HepG2 (cell line): ENCODE data around the gene ASPRV1. TPM values are rescaled to one million over a fixed set of nuclear protein-coding genes. Genes with fewer than 3 reads are reported as not detected.

Experiments used
- AKAP8 ChIP-seq: sonication (generic); formaldehyde crosslinking; IDR thresholded peaks from 2 replicates; pipeline ENCODE4 v1.5.1; 2020; ENCODE audit warnings: mild to moderate bottlenecking, missing genetic modification reagents
- CEBPB ChIP-seq: IDR thresholded peaks from 2 replicates; pipeline ENCODE4 v1.6.1; 2011; ENCODE audit warnings: low read depth, low read length, improper control_type of control experiment, borderline replicate concordance
- HNRNPK ChIP-seq: fragments of 200-400 bp; formaldehyde crosslinking; IDR thresholded peaks from 2 replicates; pipeline ENCODE4 v1.6.1; 2018; ENCODE audit warnings: low read length, low read depth, moderate library complexity, mild to moderate bottlenecking; ENCODE audit not compliant: poor library complexity, severe bottlenecking
- JUND ChIP-seq: sonication (generic); formaldehyde crosslinking; IDR thresholded peaks from 2 replicates; pipeline ENCODE4 v1.8.0; 2022; ENCODE audit warnings: mild to moderate bottlenecking, missing genetic modification reagents
- KLF13 ChIP-seq: sonication (generic); formaldehyde crosslinking; IDR thresholded peaks from 2 replicates; pipeline ENCODE4 v1.4.0; 2020; ENCODE audit warnings: mild to moderate bottlenecking, missing genetic modification reagents
- KLF6 ChIP-seq: IDR thresholded peaks from 2 replicates; pipeline ENCODE4 v1.8.0; 2016; ENCODE audit warnings: missing biosample characterization, missing genetic modification reagents
- YY1 ChIP-seq: IDR thresholded peaks from 2 replicates; pipeline ENCODE4 v1.6.1; 2011; ENCODE audit warnings: low read length, low read depth, moderate library complexity, mild to moderate bottlenecking; ENCODE audit not compliant: insufficient read depth, insufficient replicate concordance
- ZFP62 ChIP-seq: sonication (generic); formaldehyde crosslinking; IDR thresholded peaks from 2 replicates; pipeline ENCODE4 v1.4.0; 2020; ENCODE audit warnings: missing genetic modification reagents
- ZNF3 ChIP-seq: IDR thresholded peaks from 2 replicates; pipeline ENCODE4 v1.7.0; 2017; ENCODE audit warnings: inconsistent platforms
- ZNF546 ChIP-seq: sonication (generic); formaldehyde crosslinking; conservative IDR thresholded peaks from 2 replicates; pipeline ENCODE4 v1.8.1; 2023; ENCODE audit warnings: mild to moderate bottlenecking, missing genetic modification reagents
- ZNF660 ChIP-seq: sonication (generic); formaldehyde crosslinking; IDR thresholded peaks from 2 replicates; pipeline ENCODE4 v1.5.1; 2020; ENCODE audit warnings: mild to moderate bottlenecking, low read depth, missing genetic modification reagents, borderline replicate concordance
- ZNF7 ChIP-seq: IDR thresholded peaks from 2 replicates; pipeline ENCODE4 v1.6.1; 2016; ENCODE audit warnings: missing biosample characterization, missing genetic modification reagents
- ZNF792 ChIP-seq: IDR thresholded peaks from 2 replicates; pipeline ENCODE4 v1.6.1; 2016
- polyA plus RNA-seq, 8 experiments: library from polyadenylated mRNA; depleted of rRNA in 3 of 8; stranded (reverse) in 7 of 8; unstranded in 1 of 8; fragments of >200 nt; fragmentation: Illumina TruSeq in 4 of 8; extraction: Trizol in 4 of 8; gene quantifications; 2 replicates each; pipeline versions ENCODE4 v1.2.1 to v1.2.3, GENCODE V29; 2011 to 2016; ENCODE audit warnings: low read depth in 4 of 8, missing spikeins in 1 of 8, mixed read lengths in 1 of 8; ENCODE audit not compliant: insufficient read depth in 1 of 8
- total RNA-seq, 5 experiments: library from RNA; depleted of rRNA; stranded (reverse); fragments of >200 nt; fragmentation: Illumina TruSeq; extraction: Trizol; gene quantifications; 2 replicates each; pipeline ENCODE4 v1.2.3, GENCODE V29; 2016; ENCODE audit warnings: low read depth in 1 of 5
- TF ChIP-seq, protein P1 (sequence below): sonication (generic); formaldehyde crosslinking; IDR thresholded peaks from 2 replicates; pipeline ENCODE4 v1.4.0; 2020; ENCODE audit warnings: mild to moderate bottlenecking, missing genetic modification reagents
- TF ChIP-seq, protein P2 (sequence below): sonication (generic); formaldehyde crosslinking; IDR thresholded peaks from 2 replicates; pipeline ENCODE4 v1.5.0; 2020; ENCODE audit warnings: mild to moderate bottlenecking, missing genetic modification reagents, borderline replicate concordance
- TF ChIP-seq, protein P3 (sequence below): sonication (generic); formaldehyde crosslinking; IDR thresholded peaks from 2 replicates; pipeline ENCODE4 v1.8.1; 2023; ENCODE audit warnings: missing genetic modification reagents, mild to moderate bottlenecking, borderline replicate concordance

ASPRV1 gene
- total and polyA plus RNA-seq, 2 of the 13 experiments (the other 11 are each of a cell fraction or from before 2014, with no cell fraction given) = 0.40 to 0.48 TPM

GRCh38 chr2:69946351-69947324 is 14.8 kb downstream of the ASPRV1 start (continued):
- TF ChIP-seq, protein P1, sequence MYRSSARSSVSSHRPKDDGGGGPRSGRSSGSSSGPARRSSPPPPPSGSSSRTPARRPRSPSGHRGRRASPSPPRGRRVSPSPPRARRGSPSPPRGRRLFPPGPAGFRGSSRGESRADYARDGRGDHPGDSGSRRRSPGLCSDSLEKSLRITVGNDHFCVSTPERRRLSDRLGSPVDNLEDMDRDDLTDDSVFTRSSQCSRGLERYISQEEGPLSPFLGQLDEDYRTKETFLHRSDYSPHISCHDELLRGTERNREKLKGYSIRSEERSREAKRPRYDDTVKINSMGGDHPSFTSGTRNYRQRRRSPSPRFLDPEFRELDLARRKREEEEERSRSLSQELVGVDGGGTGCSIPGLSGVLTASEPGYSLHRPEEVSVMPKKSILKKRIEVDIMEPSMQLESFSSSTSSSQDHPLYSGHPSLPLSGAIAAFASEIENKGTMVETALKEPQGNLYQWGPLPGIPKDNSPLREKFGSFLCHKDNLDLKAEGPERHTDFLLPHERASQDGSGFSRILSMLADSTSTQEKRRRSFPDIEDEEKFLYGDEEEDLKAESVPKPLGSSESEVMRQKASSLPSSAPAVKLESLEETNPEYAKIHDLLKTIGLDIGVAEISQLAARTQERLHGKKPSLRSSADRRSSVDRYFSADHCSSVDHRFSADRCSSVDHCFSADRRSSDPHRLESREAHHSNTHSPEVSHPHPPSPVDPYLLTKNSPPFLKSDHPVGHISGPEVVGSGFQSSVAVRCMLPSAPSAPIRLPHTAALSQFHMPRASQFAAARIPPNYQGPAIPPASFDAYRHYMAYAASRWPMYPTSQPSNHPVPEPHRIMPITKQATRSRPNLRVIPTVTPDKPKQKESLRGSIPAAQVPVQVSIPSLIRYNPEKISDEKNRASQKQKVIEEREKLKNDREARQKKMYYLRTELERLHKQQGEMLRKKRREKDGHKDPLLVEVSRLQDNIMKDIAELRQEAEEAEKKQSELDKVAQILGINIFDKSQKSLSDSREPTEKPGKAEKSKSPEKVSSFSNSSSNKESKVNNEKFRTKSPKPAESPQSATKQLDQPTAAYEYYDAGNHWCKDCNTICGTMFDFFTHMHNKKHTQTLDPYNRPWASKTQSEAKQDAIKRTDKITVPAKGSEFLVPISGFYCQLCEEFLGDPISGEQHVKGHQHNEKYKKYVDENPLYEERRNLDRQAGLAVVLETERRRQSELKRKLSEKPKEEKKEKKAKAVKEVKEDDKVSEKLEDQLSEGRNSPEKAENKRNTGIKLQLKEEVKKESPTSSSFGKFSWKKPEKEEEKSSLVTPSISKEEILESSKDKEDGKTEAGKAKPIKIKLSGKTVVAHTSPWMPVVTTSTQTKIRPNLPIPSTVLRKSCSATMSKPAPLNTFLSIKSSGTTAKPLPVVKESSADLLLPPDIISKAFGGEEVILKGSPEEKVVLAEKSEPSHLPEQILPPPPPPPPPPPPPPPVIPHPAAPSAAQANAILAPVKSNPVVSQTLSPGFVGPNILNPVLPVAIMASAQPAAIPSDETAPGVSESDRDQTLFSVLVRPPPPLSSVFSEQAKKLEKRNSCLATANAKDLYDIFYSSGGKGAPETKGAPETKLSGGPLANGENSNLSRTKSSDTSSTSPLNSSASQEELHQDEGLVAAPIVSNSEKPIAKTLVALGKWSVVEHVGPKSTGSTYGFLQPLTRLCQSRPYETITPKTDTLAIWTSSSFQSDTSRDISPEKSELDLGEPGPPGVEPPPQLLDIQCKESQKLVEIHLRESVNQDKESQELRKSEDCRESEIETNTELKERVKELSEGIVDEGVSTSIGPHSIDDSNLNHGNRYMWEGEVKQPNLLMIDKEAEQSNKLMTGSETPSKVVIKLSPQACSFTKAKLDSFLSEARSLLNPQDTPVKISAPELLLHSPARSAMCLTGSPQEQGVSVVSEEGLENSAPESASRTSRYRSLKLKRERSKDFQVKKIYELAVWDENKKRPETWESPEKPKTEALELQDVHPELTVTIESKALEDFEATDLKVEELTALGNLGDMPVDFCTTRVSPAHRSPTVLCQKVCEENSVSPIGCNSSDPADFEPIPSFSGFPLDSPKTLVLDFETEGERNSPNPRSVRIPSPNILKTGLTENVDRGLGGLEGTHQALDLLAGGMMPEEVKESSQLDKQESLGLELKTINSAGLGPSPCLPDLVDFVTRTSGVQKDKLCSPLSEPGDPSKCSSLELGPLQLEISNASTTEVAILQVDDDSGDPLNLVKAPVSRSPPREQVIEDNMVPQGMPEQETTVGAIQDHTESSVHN = no peak
- TF ChIP-seq ZNF3 (CRISPR knock-in tag) (0 out of 2 replicates have a peak, but pooled peaks have one; percentile 43), ZNF660 (CRISPR knock-in tag) (no peak), ZFP62 (CRISPR knock-in tag) (no peak), KLF13 (no peak), ZNF546 (no peak), YY1 (no peak), HNRNPK (no peak), JUND (CRISPR knock-in tag) (no peak), KLF6 (CRISPR knock-in tag) (no peak), ZNF7 (CRISPR knock-in tag) (no peak), CEBPB (no peak), ZNF792 (CRISPR knock-in tag) (no peak; the same call in 1 of the 2 replicates), AKAP8 (no peak)
- TF ChIP-seq, protein P2, sequence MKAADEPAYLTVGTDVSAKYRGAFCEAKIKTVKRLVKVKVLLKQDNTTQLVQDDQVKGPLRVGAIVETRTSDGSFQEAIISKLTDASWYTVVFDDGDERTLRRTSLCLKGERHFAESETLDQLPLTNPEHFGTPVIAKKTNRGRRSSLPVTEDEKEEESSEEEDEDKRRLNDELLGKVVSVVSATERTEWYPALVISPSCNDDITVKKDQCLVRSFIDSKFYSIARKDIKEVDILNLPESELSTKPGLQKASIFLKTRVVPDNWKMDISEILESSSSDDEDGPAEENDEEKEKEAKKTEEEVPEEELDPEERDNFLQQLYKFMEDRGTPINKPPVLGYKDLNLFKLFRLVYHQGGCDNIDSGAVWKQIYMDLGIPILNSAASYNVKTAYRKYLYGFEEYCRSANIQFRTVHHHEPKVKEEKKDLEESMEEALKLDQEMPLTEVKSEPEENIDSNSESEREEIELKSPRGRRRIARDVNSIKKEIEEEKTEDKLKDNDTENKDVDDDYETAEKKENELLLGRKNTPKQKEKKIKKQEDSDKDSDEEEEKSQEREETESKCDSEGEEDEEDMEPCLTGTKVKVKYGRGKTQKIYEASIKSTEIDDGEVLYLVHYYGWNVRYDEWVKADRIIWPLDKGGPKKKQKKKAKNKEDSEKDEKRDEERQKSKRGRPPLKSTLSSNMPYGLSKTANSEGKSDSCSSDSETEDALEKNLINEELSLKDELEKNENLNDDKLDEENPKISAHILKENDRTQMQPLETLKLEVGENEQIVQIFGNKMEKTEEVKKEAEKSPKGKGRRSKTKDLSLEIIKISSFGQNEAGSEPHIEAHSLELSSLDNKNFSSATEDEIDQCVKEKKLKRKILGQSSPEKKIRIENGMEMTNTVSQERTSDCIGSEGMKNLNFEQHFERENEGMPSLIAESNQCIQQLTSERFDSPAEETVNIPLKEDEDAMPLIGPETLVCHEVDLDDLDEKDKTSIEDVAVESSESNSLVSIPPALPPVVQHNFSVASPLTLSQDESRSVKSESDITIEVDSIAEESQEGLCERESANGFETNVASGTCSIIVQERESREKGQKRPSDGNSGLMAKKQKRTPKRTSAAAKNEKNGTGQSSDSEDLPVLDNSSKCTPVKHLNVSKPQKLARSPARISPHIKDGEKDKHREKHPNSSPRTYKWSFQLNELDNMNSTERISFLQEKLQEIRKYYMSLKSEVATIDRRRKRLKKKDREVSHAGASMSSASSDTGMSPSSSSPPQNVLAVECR (CRISPR knock-in tag) = peak; percentile 48; the same call in 1 of the 2 replicates
- TF ChIP-seq, protein P3, sequence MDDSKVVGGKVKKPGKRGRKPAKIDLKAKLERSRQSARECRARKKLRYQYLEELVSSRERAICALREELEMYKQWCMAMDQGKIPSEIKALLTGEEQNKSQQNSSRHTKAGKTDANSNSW (CRISPR knock-in tag) = no peak
